ENCODE data around the gene CPED1. TPM values are rescaled to one million over a fixed set of nuclear protein-coding genes. Genes with fewer than 3 reads are reported as not detected.
"Not testable (repeated sequence)": the region's sequence is repeated elsewhere in the genome, so short reads cannot be mapped to it uniquely, and the experiment has no call there.

CPED1 gene
- total RNA-seq, 1 donor from 2014 or later: 34.6 TPM

DNA sequence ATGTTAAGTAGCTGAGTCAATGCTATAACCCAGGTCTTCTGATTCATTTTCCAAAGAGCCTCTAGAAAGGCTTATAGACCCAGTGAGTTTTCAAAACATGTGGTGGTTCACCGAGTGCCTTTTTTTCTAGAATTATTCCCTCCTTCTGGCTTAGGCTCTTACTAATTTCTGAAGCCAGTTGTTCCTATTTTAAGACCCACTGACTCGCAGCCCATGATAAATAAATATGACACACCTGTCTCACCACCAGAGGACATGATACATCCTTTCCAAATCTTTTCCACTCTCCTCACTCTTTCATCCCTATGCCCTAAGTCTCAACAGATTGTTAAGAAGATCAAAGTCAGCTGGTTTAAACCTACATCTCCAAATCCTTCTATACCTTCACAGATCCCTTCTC lies 214.3 kb downstream of the CPED1 start:
- no peak for ATAC-seq
- no peak for DNase-seq (ENCODE audit: low spot score)

DNA sequence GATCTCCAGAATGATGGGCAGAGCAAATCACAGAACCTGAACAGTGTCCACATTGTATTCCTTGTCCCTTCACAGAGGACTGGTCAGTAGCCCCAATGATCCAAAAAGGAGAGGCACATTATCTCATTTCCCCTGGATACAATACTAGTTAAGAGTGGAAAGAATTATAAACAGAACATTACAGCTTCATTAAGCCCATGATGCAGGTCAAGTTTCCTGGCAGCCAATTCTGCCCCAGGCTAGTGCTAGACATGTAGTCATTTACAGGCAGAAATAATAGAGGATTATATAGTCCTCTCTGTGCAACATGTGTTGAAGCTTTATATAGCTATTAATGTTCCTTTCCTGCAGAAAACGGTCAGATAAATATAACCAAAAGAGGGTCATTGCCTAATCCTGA lies 216.0 kb downstream of the CPED1 start:
- ATAC-seq: no peak
- no peak for DNase-seq (ENCODE audit: low spot score)

DNA sequence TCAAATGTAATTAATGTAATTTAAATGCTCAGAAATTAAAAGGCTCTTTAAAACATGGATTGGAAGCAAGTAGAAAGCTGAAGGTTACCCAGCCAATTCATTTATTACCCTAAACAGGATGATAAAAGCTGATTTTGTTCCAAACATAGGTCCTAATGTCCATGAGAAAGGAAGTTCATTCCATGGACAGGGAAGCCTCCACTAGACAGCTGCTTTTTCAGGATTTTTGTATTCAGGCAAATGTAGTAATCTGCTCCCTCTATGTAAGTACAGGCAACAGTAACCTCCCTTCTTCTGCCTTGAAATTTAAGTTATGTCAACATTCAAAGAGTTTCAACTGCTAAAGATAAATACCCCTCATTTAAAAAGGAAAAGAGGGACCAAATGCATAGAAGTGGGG lies 217.3 kb downstream of the CPED1 start:
- no peak for DNase-seq (ENCODE audit: low spot score)
- ATAC-seq: no peak

DNA sequence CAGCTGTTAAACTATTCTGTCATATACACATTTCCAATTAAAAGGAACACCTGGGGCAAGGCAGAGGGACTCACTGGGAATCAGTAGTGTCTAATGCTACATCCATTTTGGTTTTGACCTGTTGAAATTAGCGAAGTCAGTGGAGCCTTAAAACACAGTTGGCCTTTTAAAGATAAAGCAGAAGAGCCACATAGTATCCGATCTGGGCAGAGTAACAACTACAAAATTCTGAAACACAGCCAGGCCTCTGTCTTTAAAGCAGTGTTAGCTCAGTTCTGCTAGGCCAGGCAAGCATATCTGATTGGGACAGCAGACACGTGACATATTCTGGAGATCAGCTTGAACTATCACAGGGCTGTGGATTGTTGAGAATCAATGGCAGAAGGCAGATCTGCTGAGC lies 222.7 kb downstream of the CPED1 start:
- no peak for ATAC-seq
- no peak for DNase-seq (ENCODE audit: low spot score)

DNA sequence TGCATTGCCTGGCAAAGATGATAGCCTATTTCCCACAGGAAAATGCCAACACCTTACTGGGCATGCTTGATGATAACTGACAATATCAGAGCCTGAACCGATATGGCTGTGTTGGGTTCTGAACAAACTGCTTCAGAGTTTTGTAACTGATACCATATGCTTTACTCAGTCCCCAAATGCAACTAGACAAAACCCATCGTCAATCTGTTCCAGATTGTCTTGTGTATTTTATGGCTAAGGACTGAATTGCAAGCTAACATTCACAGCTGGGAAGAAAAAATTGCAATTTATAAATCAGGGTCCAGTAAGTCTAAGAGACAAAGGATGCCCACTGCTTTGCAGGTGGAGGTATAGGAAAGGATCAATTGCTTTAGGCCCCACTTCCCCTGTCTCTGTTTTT lies 223.5 kb downstream of the CPED1 start:
- DNase-seq (ENCODE audit: low spot score) (no peak), ATAC-seq (no peak)

DNA sequence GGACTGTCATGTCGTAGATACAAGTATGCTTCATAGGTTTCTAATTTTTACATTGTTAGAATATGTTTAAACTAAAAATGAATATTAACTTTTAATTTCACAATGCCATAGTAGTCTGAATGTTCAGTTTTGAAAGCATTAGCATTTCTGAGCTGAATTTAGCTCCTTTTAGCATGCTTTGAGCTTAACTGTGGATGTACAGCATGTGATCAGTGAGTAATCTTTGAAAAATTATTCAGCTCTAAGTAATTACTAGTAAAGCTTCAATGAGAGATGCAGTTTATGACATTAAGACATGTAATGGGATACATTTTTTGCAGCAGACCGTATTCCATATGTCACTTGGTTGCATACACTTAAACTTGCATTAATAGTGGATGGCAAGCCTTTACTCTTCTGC lies 226.1 kb downstream of the CPED1 start:
- DNase-seq (ENCODE audit: low spot score): no peak
- no peak for ATAC-seq

DNA sequence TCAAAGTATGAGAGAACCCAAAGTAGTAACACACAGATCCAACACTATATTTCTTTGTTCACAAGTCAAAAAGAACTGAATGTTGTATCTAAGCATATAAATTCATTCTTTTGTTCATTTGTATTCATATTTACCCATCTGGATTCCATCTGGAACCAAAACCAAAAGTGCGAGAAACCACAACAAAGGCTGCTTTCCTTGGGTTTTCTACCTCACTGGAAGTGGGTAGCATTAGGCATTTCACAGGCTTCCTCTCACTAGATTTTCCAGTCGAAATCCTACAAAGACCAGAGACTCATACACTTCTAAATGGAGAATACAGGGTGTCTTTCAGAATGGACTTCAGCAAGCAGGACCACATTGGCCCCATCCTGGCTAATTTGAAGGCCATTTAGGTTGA lies 230.5 kb downstream of the CPED1 start:
- ATAC-seq (no peak), DNase-seq (ENCODE audit: low spot score) (no peak)

DNA sequence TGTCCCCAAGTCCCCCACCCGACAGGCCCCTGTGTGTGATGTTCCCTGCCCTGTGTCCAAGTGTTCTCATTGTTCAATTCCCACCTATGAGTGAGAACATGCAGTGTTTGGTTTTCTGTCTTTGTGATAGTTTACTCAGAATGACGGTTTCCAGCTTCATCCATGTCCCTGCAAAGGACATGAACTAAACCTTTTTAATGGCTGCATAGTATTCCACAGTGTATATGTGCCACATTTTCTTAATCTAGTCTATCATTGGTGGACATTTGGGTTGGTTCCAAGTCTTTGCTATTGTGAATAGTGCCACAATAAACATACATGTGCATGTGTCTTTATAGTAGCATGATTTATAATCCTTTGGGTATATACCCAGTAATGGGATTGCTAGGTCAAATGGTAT lies 232.6 kb downstream of the CPED1 start:
- DNase-seq (ENCODE audit: low spot score); ATAC-seq: not testable (repeated sequence)

DNA sequence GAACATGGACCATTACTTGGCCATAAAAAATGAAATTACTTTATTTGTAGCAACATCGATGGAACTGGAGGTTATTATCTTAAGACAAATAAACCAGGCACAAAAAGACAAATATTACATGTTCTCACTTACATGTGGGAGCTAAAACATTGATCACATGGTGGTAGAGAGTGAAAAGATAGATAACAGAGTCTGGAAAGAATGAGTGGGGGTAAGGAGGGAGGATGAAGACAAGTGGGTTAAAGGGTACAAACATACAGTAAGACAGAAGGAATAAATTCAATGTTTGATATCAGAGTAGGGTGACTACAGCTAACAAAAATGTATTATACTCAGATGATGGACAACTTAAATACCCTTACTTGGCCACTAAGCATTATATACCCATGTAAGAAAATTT lies 240.3 kb downstream of the CPED1 start:
- no peak for ATAC-seq

DNA sequence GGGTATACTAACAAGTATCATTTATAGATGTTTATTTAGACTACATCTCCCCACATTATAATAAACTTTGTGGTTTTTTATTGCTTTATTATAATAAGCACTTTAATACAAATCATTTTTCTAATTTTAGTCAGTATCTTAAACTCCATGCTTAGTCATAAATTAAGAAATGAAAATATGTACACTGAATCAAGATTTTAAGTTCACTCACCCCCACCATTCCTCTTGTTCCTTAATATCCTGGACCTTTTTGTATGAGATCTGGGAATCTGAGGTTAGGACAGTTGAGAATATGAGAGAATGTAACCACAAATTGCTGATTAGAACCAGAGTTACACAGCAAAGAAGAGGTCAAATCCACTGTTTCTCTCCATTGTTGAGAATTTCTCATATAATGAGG lies 246.7 kb downstream of the CPED1 start:
- no peak for ATAC-seq
- DNase-seq (ENCODE audit: low spot score): no peak

More for the DNA sequence above, 240.3 kb downstream of the CPED1 start:
- DNase-seq (ENCODE audit: low spot score): no peak

DNA sequence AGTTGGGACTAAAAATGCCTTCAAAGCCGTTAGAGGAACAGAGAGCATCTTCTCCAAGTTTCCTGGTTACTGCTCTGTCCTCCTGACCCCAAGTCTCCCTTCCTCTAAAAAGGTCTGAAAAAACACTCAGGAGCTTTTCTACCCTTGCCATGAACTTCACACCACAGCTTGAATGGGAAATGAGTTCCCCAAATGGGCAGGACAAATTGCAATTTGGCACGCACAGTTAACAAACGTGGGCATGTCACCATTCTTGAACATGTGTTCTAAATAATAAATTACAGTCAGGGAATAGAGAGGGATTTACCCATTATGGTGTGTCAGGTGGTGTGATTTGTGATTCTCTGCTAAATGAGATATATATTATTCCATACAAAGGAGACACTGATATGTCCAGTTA lies 249.1 kb downstream of the CPED1 start:
- no peak for ATAC-seq
- no peak for DNase-seq (ENCODE audit: low spot score)

DNA sequence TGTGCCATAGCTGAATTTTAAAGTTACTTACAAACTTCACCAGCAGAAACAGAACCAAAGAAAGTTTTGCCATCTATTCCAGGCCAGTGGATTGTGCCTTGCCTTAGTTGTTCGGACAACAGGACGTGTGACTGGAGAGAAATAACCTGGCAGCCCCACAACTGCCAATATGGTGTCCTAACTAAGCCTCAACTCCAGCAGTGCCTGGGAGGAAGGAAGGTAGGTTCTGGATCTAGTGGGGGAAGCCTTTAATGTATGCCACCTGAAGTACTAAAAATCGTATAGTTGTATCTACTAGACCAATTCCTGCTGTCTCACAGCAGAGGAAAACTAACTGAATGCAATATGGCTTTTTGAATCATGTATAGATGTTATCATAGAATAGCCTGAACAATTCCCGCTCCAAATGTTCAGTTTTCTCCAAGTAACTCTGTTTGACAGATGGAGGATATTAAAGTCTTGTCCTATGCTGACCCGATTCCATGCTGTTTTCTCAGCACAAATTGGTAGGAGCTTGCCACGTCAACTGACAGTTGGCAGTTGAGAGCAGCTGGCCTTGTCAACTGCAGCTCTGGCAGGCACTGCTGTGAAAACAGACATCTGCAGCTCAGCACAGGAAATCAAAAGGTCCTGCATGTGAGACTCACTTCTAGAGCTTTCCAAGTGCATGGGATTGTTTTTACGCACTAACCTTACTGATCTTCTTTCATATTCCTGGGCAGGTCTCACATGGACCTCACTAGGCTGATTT lies 255.8 kb downstream of the CPED1 start:
- ATAC-seq: no peak
- DNase-seq (ENCODE audit: low spot score): no peak

DNA sequence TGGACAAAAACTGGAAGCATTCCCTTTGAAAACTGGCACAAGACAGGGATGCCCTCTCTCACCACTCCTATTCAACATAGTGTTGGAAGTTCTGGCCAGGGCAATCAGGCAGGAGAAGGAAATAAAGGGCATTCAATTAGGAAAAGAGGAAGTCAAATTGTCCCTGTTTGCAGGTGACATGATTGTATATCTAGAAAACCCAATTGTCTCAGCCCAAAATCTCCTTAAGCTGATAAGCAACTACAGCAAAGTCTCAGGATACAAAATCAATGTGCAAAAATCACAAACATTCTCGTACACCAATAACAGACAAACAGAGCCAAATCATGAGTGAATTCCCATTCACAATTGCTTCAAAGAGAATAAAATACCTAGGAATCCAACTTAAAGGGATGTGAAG lies 262.9 kb downstream of the CPED1 start:
- not testable (repeated sequence) for DNase-seq (ENCODE audit: low spot score); ATAC-seq

DNA sequence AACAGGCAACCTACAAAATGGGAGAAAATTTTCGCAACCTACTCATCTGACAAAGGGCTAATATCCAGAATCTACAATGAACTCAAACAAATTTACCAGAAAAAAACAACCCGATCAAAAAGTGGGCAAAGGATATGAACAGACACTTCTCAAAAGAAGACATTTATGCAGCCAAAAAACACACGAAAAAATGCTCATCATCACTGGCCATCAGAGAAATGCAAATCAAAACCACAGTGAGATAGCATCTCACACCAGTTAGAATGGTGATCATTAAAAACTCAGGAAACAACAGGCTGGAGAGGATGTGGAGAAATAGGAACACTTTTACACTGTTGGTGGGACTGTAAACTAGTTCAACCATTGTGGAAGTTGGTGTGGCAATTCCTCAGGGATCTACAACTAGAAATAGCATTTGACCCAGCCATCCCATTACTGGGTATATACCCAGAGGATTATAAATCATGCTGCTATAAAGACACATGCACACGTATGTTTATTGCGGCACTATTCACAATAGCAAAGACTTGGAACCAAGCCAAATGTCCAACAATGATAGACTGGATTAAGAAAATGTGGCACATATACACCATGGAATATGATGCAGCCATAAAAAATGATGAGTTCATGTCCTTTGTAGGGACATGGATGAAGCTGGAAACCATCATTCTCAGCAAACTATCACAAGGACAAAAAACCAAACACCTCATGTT lies 264.2 kb downstream of the CPED1 start:
- not testable (repeated sequence) for ATAC-seq; DNase-seq (ENCODE audit: low spot score)

DNA sequence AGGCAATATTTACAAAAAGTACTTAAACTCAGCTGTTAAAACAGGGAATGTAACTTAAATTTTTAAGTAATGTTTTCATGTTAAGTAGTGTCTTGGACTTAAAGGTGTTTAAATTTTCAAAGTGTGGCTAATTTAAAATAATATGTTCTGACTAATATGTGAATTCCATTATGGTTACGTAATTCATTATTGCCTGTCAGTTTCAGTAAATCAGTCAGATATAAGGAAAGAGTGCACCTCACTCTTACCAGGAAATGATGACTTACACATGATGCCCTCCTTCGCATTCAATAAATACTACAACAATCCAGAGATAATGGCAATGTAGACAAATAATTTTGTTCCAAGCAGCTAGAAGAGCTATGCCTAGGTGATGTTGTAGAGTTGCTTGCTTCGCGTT lies 271.3 kb downstream of the CPED1 start:
- DNase-seq (ENCODE audit: low spot score): no peak
- no peak for ATAC-seq

DNA sequence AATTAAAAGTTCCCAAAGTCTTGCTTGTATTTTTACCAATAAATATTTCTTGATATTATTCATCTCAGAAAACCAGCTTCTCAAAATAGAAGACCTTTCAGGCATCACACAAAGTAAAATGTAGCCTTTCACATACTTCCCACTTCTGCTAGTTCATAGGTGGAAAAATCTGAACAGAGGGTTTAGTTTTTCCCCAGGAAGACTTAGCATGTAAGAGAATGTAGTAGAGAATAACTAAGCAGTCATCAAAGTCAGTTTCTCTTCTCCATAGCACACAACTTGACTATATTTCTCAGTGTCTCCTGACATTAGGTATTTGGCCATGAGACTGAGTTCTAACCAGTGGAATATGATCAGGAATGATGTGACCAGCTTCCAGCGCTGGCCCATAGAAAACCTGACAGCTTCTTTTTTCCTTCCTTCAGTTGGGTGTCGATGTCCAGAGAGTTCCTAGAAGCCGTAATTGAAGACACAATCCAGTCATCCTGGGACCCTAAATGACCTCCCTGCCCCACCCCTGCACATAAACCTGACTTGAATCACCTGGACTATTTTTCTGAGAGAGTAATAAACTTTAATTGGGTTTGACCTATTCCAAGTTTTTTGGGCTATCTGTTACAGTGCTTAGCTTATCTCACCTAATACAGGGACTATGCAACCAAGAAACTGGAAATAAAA lies 272.8 kb downstream of the CPED1 start:
- DNase-seq (ENCODE audit: low spot score): no peak
- ATAC-seq: no peak

DNA sequence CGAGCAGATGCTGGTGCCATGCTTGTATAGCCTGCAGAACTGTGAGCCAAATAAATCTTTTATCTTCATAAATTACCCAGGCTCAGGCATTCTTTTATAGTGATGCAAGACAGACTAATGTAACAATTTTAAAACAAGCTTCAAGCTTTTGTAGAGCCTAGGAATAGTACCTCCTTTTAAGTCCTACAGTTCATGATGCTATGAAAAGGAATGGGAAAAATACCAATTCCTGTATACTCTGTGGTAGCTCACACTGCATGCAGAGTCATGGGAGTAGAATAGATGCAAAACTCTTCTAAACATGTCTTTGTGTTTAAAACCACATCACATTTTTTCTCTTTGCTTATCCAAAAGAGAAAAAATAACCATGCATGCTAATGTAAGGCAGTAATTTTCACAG lies 273.7 kb downstream of the CPED1 start:
- no peak for ATAC-seq
- DNase-seq (ENCODE audit: low spot score): no peak

DNA sequence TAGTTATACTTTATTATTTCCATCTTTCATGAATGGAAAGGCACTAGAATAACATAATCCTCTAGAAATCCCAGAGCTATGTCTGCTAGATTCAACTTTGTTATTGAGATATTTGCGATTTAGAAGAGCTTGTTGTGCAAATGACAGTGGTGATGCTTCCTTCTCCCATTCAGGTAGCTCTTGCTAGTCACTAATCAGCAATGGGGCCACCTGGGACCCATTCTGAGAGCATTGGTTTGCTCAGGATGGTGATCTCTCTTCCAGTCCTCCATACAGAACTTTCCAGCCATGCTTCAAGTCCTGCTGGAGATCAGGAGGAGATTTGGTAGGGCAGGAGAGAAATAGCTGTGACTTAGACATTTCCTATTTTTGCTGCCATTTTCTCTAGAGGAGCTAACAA lies 274.5 kb downstream of the CPED1 start:
- DNase-seq (ENCODE audit: low spot score) (no peak), ATAC-seq (no peak)

DNA sequence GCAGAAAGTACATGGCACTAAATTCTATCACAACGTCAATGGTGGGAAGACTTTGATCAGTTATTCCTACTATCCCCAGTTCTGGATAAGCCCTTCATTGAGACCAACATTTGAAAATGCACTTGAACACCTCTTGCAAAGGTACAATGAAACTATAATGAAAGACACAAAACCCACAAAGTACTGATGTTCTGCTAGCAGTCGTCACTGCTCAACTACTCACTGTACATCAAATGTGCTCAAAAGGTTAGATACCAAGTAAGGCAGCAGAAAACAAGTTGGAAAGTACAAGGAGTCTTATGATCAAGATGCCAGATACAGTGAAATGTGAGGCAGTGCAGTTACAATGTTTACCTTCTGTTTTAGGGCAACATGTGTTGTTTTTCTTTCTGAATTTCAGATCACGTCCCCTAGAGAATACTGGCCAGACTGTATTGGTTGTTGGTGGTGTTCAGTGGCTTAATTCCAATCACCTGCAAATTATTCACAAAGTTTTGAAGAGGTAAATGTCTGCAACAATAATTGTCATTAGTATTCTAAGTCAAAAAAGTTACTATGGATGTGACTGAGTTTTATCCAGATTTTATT lies 277.9 kb downstream of the CPED1 start:
- DNase-seq (ENCODE audit: low spot score) (no peak), ATAC-seq (no peak)

DNA sequence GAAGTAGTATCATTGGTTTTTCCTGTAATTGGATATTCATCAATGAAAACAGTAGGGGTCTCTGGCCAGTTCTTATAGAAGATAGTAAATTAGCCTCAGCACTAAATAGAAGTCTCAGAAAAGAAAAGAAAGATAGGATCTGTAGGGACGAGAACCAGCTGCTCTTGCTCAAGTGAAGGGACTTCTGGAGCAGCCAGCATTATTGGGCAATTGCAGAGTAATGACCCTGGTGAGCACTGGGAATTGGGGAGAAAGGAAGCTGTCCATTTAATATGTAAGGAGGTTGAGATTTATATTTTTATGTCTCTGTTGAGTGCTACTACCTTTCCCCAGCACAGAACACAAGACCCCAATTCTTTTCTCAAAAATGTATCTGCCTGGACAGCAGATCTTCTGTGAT lies 279.1 kb downstream of the CPED1 start:
- DNase-seq (ENCODE audit: low spot score) (no peak), ATAC-seq (peak; percentile 56)

DNA sequence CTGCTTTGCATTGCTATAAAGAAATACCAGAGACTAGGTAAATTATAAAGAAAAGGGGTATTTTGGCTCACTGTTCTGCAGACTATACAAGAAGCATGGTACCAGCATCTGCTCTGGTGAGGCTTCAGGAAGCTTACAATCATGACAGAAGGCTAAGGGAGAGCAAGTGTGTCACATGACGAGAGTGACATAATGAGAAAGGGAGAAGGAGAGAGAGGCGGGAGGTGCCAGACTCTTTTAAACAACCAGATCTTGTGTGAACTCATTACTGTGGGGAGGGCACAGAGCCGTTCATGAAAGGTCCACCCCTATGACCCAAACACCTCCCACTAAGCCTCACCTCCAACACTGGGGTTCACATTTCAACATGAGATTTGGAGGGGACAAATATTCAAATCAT lies 281.3 kb downstream of the CPED1 start:
- no peak for DNase-seq (ENCODE audit: low spot score)
- ATAC-seq: no peak

DNA sequence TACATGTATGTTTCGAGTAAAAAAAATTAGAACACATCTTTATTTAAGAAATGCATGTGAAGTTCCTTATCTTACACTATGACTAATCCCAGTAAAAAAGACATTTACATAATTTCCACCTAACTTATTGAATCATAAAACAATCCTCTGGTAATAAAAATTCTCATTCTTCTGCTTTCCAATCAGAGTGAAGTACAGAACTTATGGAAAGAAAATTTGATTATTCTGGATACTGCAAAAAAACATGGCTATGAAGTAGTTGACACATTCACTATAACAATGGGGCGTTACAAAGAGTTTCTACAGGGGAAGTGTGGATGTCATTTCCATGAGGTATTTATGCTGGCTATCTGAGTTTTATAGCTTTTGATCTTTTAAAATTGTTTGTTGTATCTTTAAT lies 282.6 kb downstream of the CPED1 start:
- no peak for ATAC-seq
- no peak for DNase-seq (ENCODE audit: low spot score)

All from left lobe of liver (tissue), 2 donors.